K562 (cell line): ENCODE data around the gene GIGYF1. TPM values are rescaled to one million over a fixed set of nuclear protein-coding genes. Genes with fewer than 3 reads are reported as not detected.
A peak's percentile ranks its signal among the peaks of the same experiment; 100 is the strongest.

Source experiments
- ATAC-seq: fragments of 200-7000 bp; cut with Tn5 transposase; 3 replicates; pipeline ENCODE4 v1.9.1; 2020; ENCODE audit warnings: moderate library complexity
- BruUV-seq: library from RNA; stranded (reverse); fragments of 400-500 nt; replicated peaks from 2 replicates; lab custom pipeline; 2021; lab: Mats Ljungman, UMichigan
- CTCF ChIA-PET: fragments of 300-600 bp; formaldehyde crosslinking; extraction: SDS; loops from one replicate; lab custom pipeline; 2021; ENCODE audit warnings: low intra/inter-chr PET ratio; lab: Yijun Ruan, JAX
- POLR2A ChIA-PET: fragments of 300-600, 350-650 bp; sonication (Branson Sonifier 250); formaldehyde crosslinking; extraction: SDS; loops from one replicate; lab custom pipeline; 2021; ENCODE audit warnings: antibody characterized with exemption, inconsistent platforms; lab: Yijun Ruan, JAX
- DNase-seq, 4 experiments: peaks; one replicate each; pipeline versions ENCODE4 v3.0.0 to v3.0.0-alpha.2; 2011 to 2018; ENCODE audit warnings: low spot score in 3 of 4, mixed read lengths in 3 of 4; ENCODE audit errors: extremely low read depth in 1 of 4
- FAIRE-seq: peaks from 2 replicates; lab custom pipeline; 2011; peaks lifted over from hg19 to GRCh38; lab: Jason Lieb, UNC
- H2AFZ ChIP-seq: 2 replicates; pipeline ENCODE4 v1.6.0; 2011; ENCODE audit warnings: low read depth, low read length, control low read depth, inconsistent platforms
- H3K27ac ChIP-seq: fragments of 200-600 bp; 3 replicates; pipeline ENCODE4 v1.8.0; 2011; ENCODE audit warnings: low read depth, mild to moderate bottlenecking, control low read depth, inconsistent platforms, low read length, moderate library complexity, mixed read lengths; ENCODE audit errors: extremely low read depth
- H3K27me3 ChIP-seq, 2 experiments: fragments of 300-600 bp in 1 of 2; 2 replicates in 1 of 2; 3 replicates in 1 of 2; pipeline versions ENCODE4 v1.6.0 to v1.8.0; 2011; ENCODE audit warnings: inconsistent platforms in 2 of 2, low read length in 2 of 2, mild to moderate bottlenecking in 1 of 2, mixed read lengths in 1 of 2, moderate library complexity in 1 of 2; ENCODE audit not compliant: control insufficient read depth in 2 of 2, insufficient read depth in 2 of 2
- H3K36me3 ChIP-seq: fragments of 300-600 bp; 3 replicates; pipeline ENCODE4 v1.8.0; 2011; ENCODE audit warnings: mild to moderate bottlenecking, low read length, inconsistent platforms; ENCODE audit not compliant: control insufficient read depth, insufficient read depth
- H3K4me1 ChIP-seq, 2 experiments: fragments of 200-600 bp in 1 of 2; replicated peaks in 1 of 2; 2 replicates in 1 of 2; 3 replicates in 1 of 2; pipeline versions ENCODE4 v1.5.1 to v1.8.0; 2011; ENCODE audit warnings: inconsistent platforms in 2 of 2, low read length in 2 of 2, mild to moderate bottlenecking in 1 of 2, mixed read lengths in 1 of 2, moderate library complexity in 1 of 2; ENCODE audit not compliant: control insufficient read depth in 2 of 2, insufficient read depth in 2 of 2
- H3K4me2 ChIP-seq: 2 replicates; pipeline ENCODE4 v1.6.1; 2011; ENCODE audit warnings: low read length, control low read depth, inconsistent platforms, mixed read lengths; ENCODE audit not compliant: insufficient read depth
- H3K4me3 ChIP-seq: fragments of 200-600 bp; sonication (generic), shearing (Covaris generic); 2 replicates; pipeline ENCODE4 v1.5.1; 2016; ENCODE audit warnings: control low read depth, inconsistent platforms
- H3K79me2 ChIP-seq: fragments of 200-600 bp; 3 replicates; pipeline ENCODE4 v1.8.0; 2011; ENCODE audit warnings: low read length, inconsistent platforms; ENCODE audit not compliant: control insufficient read depth, insufficient read depth
- H3K9ac ChIP-seq, 2 experiments: 2 replicates each; pipeline versions ENCODE4 v1.6.0 to v1.6.1; 2011; ENCODE audit warnings: low read depth in 2 of 2, low read length in 2 of 2, control low read depth in 1 of 2, inconsistent platforms in 1 of 2, mild to moderate bottlenecking in 1 of 2, mixed read lengths in 1 of 2; ENCODE audit not compliant: insufficient read depth in 1 of 2
- H3K9me1 ChIP-seq: one replicate; pipeline ENCODE4 v1.6.0; 2011; ENCODE audit warnings: inconsistent platforms, mild to moderate bottlenecking, low read length, moderate library complexity; ENCODE audit not compliant: control insufficient read depth, insufficient read depth
- H3K9me3 ChIP-seq: replicated peaks from 2 replicates; pipeline ENCODE4 v1.5.1; 2011; ENCODE audit warnings: low read depth, low read length, inconsistent platforms; ENCODE audit not compliant: control insufficient read depth, insufficient read depth
- H4K20me1 ChIP-seq: replicated peaks from 2 replicates; pipeline ENCODE4 v1.6.1; 2011; ENCODE audit warnings: low read length, inconsistent platforms, mixed read lengths; ENCODE audit not compliant: control insufficient read depth, insufficient read depth
- DPF2 ChIP-seq: fragments of 450-650 bp; IDR thresholded peaks from 2 replicates; pipeline ENCODE4 v1.6.1; 2016
- ERF ChIP-seq: fragments of 450-650 bp; formaldehyde crosslinking; IDR thresholded peaks from 2 replicates; pipeline ENCODE4 v1.4.0; 2020; ENCODE audit warnings: mild to moderate bottlenecking, mixed read lengths
- GTF2E2 ChIP-seq: fragments of 200-800 bp; sonication (Bioruptor generic); IDR thresholded peaks from 2 replicates; pipeline ENCODE4 v1.6.1; 2016; ENCODE audit warnings: missing genetic modification characterization, missing compliant biosample characterization
- HNRNPL ChIP-seq: fragments of 200-400 bp; formaldehyde crosslinking; IDR thresholded peaks from 2 replicates; pipeline ENCODE4 v1.6.1; 2017; ENCODE audit warnings: low read depth, mild to moderate bottlenecking, low read length
- NCOA2 ChIP-seq, 2 experiments: fragments of 450-650 bp; IDR thresholded peaks; 2 replicates each; pipeline ENCODE4 v1.6.1; 2018; ENCODE audit warnings: mild to moderate bottlenecking in 2 of 2, moderate library complexity in 1 of 2; ENCODE audit not compliant: partially characterized antibody in 2 of 2
- PML ChIP-seq: IDR thresholded peaks from 2 replicates; pipeline ENCODE4 v1.6.1; 2012; ENCODE audit warnings: low read length, inconsistent platforms
- POLR2B ChIP-seq: fragments of 450-650 bp; IDR thresholded peaks from 2 replicates; pipeline ENCODE4 v1.6.1; 2018; ENCODE audit warnings: low read depth; ENCODE audit not compliant: partially characterized antibody
- PTRF ChIP-seq: fragments of 450-650 bp; IDR thresholded peaks from 2 replicates; pipeline ENCODE4 v1.6.1; 2016; ENCODE audit warnings: mild to moderate bottlenecking, missing genetic modification characterization, missing compliant biosample characterization
- RBM22 ChIP-seq: fragments of 200-400 bp; formaldehyde crosslinking; IDR thresholded peaks from 2 replicates; pipeline ENCODE4 v1.6.1; 2018; ENCODE audit warnings: low read length, low read depth; ENCODE audit not compliant: poor library complexity, severe bottlenecking
- SREBF1 ChIP-seq: fragments of 150-350 bp; IDR thresholded peaks from 2 replicates; pipeline ENCODE4 v1.6.1; 2014; ENCODE audit warnings: antibody characterized with exemption, low read depth, low read length, borderline replicate concordance
- TRIM28 ChIP-seq: fragments of 450-650 bp; IDR thresholded peaks from 2 replicates; pipeline ENCODE4 v1.6.1; 2017
- ZNF133 ChIP-seq: fragments of 250-450 bp; sonication (Bioruptor Pico); IDR thresholded peaks from 2 replicates; pipeline ENCODE4 v1.4.0; 2020; ENCODE audit warnings: mild to moderate bottlenecking
- ZNF311 ChIP-seq: fragments of 250-450 bp; sonication (Bioruptor Pico); IDR thresholded peaks from 2 replicates; pipeline ENCODE4 v1.4.0; 2020; ENCODE audit warnings: mild to moderate bottlenecking, moderate library complexity
- ZNF75A ChIP-seq: fragments of 450-650 bp; formaldehyde crosslinking; IDR thresholded peaks from 2 replicates; pipeline ENCODE4 v1.4.0; 2020; ENCODE audit warnings: mild to moderate bottlenecking
- WGBS: fragments of 100-300 bp; shearing (Covaris generic); methylation state at CpG from one replicate; pipeline ENCODE4 v1.1.6; 2016; ENCODE audit warnings: low coverage, mixed read lengths; ENCODE audit not compliant: insufficient coverage; ENCODE audit errors: missing lambda C conversion rate; 5-methylcytosine and 5-hydroxymethylcytosine counted together
- in situ Hi-C: fragments of 300-500 bp; cut with MboI; formaldehyde crosslinking; loops from 4 replicates; pipeline ENCODE4 v1.15.0; 2018; ENCODE audit warnings: inconsistent platforms, mixed read lengths
- intact Hi-C: fragments of 100-400 bp; cut with micrococcal nuclease; formaldehyde crosslinking; loops from 2 replicates; pipeline ENCODE4 v1.14.2; 2022
- polyA plus RNA-seq, 8 experiments: library from polyadenylated mRNA; depleted of rRNA in 4 of 8; stranded (reverse) in 5 of 8; unstranded in 3 of 8; fragments of >200 nt; fragmentation: Nextera tagmentation in 2 of 8; fragmentation: Illumina TruSeq in 1 of 8; extraction: Ambion mirVana in 2 of 8; extraction: Trizol in 1 of 8; gene quantifications; 2 replicates each; pipeline versions ENCODE4 v1.2.1 to v1.2.3, GENCODE V29; 2011 to 2014; ENCODE audit warnings: inconsistent platforms in 1 of 8, missing spikeins in 1 of 8
- total RNA-seq, 7 experiments: library from RNA; depleted of rRNA in 6 of 7; stranded (reverse); fragments of >200 nt in 6 of 7; fragmentation: Illumina TruSeq in 2 of 7; extraction: Trizol in 2 of 7; gene quantifications; 2 replicates each; pipeline versions ENCODE4 v1.2.1 to v1.2.3, GENCODE V29; 2011 to 2021; ENCODE audit warnings: low replicate concordance in 1 of 7
- TF ChIP-seq, protein P1 (sequence below): fragments of 450-650 bp; formaldehyde crosslinking; IDR thresholded peaks from 2 replicates; pipeline ENCODE4 v1.4.0; 2020; ENCODE audit warnings: mild to moderate bottlenecking, moderate library complexity
- TF ChIP-seq, protein P2 (sequence below): sonication (generic); formaldehyde crosslinking; IDR thresholded peaks from 2 replicates; pipeline ENCODE4 v1.8.1; 2023; ENCODE audit warnings: mild to moderate bottlenecking, missing genetic modification reagents

The GIGYF1 gene
- total and polyA plus RNA-seq, 9 of the 15 experiments (the other 6 are each of a cell fraction or from before 2014, with no cell fraction given), result 0.56 to 76.2 (median 16.8) TPM

DNA sequence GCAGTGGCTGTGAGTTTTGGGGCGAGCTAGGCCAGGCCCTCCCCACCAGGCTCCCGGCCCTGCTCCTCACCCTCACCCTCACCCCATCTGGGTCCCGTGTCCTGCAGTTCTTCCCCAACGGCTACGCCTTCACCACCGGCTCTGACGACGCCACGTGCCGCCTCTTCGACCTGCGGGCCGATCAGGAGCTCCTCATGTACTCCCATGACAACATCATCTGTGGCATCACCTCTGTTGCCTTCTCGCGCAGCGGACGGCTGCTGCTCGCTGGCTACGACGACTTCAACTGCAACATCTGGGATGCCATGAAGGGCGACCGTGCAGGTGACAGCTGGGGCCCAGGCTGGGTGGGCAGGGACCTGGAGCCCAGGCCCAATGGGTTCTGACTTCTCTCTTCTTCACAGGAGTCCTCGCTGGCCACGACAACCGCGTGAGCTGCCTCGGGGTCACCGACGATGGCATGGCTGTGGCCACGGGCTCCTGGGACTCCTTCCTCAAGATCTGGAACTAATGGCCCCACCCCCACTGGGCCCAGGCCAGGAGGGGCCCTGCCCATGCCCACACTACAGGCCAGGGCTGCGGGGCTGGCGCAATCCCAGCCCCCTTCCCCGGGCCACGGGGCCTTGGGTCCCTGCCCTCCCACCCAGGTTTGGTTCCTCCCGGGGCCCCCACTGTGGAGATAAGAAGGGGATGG lies 15.6 kb downstream of the GIGYF1 start:
- Histone ChIP-seq H3K4me3 (no peak overlapping the region), H3K9me3 (no peaks in the 10 kb centered on the region), H3K36me3 (peaks cover 72% of the 10 kb centered on the region; the same call in 2 of the 3 replicates), H2AFZ (no peak overlapping the region), H3K79me2 (peaks cover 46% of the 10 kb centered on the region), H3K27me3 (no peaks in the 10 kb centered on the region), H3K9me1 (no peaks in the 10 kb centered on the region), H3K9ac (peak overlapping the region in 1 of 2 experiments; percentile 82; a peak in 2 of 4 replicates), H3K27ac (no peak overlapping the region), H4K20me1 (peaks cover 22% of the 10 kb centered on the region; the same call in 1 of the 2 replicates), H3K4me2 (no peak overlapping the region), H3K4me1 (peaks cover 4 to 91% of the 10 kb centered on the region in 2 experiments)
- CTCF ChIA-PET, result interaction anchor here (0.6 kb wide), 1 partner anchor 74 kb away, joined by 3 read pairs; no protein-coding TSS in a partner anchor
- POLR2A ChIA-PET, result interaction anchor here (0.6 to 1.9 kb wide), 11 partner anchors 10 to 211 kb away, joined by 3 to 5 read pairs (median 3); partner anchors contain the start of genes POP7 and UFSP1
- TSS peak; percentile 75 for BruUV-seq
- no peak for FAIRE-seq
- in situ Hi-C loops, result no loop called here
- peak in 2 of 4 experiments; percentile 38 to 42 for DNase-seq
- intact Hi-C loops, result no loop called here
- no peak for ATAC-seq
- 93% methylated on average over 30 of the region's 35 CpGs for WGBS
- TF ChIP-seq NCOA2 (IDR thresholded peaks at IDR 0.05; ENCODE audit: partially characterized antibody in 2 of 2) (no peak), ZNF75A (no peak), ZNF311 (no peak), TRIM28 (no peak), ERF (CRISPR knock-in tag) (no peak), POLR2B (peak; percentile 21), DPF2 (no peak), PML (no peak), HNRNPL (0 out of 2 replicates have a peak, but pooled peaks have one; percentile 31), RBM22 (peak; percentile 93), PTRF (no peak), SREBF1 (no peak), GTF2E2 (tag) (no peak), ZNF133 (no peak)
- TF ChIP-seq, protein P1, sequence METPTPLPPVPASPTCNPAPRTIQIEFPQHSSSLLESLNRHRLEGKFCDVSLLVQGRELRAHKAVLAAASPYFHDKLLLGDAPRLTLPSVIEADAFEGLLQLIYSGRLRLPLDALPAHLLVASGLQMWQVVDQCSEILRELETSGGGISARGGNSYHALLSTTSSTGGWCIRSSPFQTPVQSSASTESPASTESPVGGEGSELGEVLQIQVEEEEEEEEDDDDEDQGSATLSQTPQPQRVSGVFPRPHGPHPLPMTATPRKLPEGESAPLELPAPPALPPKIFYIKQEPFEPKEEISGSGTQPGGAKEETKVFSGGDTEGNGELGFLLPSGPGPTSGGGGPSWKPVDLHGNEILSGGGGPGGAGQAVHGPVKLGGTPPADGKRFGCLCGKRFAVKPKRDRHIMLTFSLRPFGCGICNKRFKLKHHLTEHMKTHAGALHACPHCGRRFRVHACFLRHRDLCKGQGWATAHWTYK (CRISPR knock-in tag), result no peak
- TF ChIP-seq, protein P2, sequence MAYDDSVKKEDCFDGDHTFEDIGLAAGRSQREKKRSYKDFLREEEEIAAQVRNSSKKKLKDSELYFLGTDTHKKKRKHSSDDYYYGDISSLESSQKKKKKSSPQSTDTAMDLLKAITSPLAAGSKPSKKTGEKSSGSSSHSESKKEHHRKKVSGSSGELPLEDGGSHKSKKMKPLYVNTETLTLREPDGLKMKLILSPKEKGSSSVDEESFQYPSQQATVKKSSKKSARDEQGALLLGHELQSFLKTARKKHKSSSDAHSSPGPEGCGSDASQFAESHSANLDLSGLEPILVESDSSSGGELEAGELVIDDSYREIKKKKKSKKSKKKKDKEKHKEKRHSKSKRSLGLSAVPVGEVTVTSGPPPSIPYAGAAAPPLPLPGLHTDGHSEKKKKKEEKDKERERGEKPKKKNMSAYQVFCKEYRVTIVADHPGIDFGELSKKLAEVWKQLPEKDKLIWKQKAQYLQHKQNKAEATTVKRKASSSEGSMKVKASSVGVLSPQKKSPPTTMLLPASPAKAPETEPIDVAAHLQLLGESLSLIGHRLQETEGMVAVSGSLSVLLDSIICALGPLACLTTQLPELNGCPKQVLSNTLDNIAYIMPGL (CRISPR knock-in tag), result no peak
